ENCODE results near the gene TBC1D17.

Gene TBC1D17

GRCh38 chr19:49877020-49877878 is at the start of gene TBC1D17, which contains the start of gene AKT1S1:
TBC1D17 (plus strand) TSS chr19:49877702; CDS start chr19:49877724, 22 bp downstream.
AKT1S1 (minus strand) TSS chr19:49877355; CDS start chr19:49873295, 4,060 bp downstream.
- DNase-seq = peak; percentile 95 to 98

DNA sequence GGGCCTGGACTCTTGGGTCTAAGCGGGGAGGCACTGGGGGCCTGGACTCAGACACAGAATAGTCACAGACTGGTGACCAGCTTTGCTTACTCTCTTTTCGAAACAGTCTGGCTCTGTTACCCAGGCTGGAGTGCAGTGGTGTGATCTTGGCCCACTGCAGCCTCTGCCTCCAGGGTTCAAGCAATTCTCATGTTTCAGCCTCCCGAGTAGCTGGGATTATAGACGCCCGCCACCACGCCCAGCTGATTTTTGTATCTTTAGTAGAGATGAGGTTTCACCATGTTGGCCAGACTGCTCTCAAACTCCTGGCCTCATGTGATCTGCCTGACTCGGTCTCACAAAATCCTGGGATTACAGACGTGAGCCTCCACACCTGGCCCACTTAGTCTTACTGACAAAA is 48.3 kb upstream of the TBC1D17 start:
- no peak for DNase-seq

DNA sequence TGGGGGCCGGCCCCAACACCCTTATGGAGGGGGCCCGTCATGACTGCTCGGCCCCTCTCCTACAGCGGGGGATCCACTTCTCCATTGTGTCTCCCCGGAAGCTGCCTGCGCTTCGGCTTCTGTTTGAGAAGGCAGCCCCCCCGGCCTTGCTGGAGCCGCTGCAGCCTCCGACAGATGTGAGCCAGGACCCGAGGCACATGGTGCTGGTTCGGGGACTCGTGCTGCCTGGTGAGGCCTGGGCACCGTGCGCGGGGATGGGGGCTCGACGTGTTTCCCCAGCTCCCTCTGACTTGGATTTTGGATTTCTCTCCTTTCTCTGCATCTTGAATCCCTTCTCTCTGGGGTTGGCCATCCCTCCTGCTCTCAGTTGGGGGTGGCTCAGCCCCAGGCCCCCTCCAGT is 47.8 kb upstream of the TBC1D17 start:
- DNase-seq = no peak

GRCh38 chr19:49830766-49831165 is 46.7 kb upstream of the TBC1D17 start:
- no peak for DNase-seq

- no peak for DNase-seq
Observed at GRCh38 chr19:49831592-49831991, 45.9 kb upstream of the TBC1D17 start.

DNA sequence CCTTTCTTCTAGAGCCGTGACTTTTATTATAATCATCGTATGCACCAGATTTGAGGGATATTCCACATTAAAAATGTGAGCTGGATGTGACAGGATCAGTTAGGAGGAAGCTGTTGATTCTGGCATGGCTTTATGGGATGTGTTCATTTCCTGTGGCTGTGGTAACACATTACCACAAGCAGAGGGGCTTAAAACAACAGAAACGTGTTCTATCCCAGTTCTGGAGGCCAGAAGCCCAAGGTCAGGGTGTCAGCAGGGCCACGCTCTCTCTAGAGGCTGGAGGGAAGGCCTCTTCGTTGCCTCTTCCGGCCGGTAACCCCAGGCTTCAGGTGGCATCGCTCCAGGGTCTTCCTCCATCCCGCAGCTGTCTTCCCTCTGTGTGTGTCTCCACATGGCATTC is 44.9 kb upstream of the TBC1D17 start:
- no peak for DNase-seq

DNA sequence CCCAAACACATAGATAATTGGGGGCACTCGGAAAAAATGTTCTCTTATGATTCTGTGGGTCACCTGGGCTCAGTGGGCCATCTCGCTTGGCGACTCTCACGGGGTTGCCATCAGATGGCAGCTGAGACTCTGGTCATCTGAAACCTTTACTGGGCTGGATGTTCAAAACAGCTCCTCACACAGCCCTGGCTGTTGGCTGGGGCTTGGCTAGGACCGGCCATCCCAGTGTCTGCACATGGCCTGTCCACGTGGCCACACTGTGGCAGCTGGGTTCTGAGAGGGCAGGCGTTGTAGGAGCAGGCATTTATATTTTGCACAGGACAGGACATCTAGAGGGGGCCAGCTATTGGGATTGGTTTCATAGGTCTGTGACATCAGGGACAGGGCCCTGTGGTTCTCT is 43.9 kb upstream of the TBC1D17 start:
- no peak for DNase-seq

DNA sequence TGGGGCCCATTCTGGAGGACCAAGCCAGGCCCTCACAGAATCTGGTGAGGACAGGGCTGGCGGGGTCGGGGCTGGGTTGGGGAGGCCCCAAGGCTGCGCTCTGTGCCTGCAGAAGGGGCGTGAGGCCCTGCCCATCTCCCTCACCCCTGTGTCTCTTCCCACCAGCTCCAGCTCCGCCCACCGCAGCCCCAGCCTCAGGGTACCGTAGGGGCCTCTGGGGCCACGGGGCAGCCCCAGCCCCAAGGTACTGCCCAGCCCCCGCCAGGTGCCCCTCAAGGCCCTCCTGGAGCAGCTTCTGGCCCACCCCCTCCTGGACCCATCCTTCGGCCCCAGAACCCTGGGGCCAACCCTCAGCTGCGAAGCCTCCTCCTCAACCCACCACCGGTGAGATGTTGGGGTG is 41.9 kb upstream of the TBC1D17 start:
- DNase-seq = no peak

DNA sequence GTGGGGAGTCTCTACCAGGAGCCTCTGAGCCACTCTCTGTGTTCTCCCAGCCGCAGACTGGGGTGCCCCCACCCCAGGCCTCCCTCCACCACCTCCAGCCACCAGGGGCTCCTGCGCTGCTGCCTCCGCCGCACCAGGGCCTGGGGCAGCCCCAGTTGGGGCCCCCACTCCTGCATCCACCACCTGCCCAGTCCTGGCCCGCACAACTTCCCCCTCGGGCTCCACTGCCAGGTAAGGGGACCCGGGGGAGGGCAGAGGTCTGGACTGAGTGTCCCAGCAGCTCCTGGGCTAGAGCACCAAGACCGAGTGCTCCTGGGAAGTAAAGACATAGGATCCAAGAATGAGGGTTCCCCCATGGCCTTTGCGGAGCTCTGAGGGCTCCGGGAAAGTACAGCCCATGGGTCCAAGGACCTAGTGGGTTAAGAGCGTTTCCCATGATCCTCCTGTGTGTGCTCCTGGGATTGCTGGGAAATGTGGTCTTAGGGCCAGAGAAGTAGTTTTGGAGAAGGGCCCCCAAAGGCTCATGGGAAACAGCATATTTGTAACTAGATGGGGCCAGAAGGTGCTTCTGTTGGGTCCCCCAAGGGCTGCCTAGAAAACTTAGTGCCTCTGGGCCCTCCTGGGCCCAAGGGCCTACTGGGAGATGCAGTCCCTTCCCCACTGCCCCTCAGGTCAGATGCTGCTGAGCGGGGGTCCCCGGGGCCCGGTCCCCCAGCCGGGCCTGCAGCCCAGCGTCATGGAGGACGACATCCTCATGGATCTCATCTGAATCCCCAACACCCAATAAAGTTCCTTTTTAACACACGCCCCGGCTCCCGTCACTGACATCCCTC is 41.1 kb upstream of the TBC1D17 start:
- no peak for DNase-seq

DNA sequence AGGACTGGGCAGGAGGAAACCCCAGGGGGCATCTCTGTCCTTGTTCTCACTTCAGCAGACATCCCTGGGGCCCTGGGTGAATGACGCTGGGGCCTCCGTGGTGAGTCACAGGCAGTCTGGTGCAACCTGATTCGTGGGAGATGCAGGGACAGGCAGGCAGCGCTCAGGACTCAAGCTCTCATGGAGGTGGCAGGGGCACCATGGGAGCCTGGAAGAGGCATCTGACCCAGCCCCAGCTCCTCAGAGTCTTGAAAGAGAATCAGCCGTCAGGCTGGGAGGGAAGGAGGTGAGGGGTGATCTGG is 40.5 kb upstream of the TBC1D17 start:
- DNase-seq = no peak

GRCh38 chr19:49837425-49837824 is 40.1 kb upstream of the TBC1D17 start:
- no peak for DNase-seq

- no peak for DNase-seq
Observed at GRCh38 chr19:49838885-49839588, 38.5 kb upstream of the TBC1D17 start.

DNA sequence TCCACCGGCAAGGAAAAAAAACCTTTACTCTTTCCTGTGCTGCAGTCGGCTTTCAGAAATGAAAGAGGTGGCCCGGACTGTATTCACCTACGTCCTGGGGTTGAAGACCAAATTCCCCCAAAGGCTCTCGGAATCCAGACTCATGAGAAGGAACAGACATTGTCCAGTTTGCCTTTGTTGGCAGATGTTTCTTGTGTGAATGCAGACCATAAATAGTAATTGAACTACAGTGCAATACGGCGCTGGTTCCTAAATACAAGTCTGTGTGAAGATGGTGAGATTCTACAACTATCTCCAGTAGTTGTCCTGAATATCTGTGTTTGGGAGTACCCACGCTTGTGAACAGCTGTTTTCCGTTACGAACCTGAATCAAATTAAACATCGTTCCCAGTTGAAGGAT is 37.8 kb upstream of the TBC1D17 start:
- DNase-seq = no peak

- no peak for DNase-seq
Observed at GRCh38 chr19:49840321-49840720, 37.2 kb upstream of the TBC1D17 start.

DNA sequence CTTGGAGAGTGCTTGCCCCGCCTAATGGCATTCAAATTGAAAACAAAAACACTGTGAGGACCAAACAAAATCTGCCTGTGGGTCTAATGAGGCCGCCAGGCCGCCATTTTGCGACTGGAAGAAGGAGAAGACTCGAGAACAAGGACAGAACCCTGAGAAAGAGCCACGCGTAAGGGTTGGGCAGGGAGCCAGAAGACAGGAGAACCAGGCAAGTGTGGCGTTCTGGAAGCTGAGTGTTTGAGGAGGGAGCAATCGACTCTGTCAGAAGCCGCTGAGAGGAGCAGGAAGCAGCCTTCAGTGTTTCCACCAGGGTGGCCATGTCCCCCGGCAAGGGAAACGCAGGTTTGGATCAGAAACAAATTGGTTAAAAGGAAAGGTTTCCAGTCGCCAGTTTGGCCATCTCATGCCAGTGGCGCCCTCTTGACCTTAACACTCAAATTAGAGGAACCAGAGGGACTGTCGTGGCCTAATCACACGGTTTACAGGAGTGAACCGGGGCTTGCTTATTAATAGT is 36.7 kb upstream of the TBC1D17 start:
- DNase-seq = no peak

DNA sequence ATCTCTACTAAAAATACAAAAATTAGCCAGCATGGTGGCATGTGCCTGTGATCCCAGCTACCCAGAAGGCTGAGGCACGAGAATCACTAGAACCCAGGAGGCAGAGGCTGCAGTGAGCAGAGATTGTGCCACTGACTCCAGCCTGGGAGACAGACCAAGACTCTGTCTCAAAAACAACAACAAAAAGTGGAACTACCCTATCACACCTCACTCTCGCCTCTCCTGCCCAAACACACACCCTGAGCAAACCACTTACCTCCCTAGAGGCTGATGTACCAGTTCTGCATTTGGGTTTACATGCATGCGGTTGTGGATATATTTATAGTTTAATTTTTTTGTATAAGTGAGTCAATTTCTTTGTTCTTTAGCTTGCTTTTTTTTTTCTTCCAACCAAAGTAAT is 34.2 kb upstream of the TBC1D17 start:
- DNase-seq = no peak

DNA sequence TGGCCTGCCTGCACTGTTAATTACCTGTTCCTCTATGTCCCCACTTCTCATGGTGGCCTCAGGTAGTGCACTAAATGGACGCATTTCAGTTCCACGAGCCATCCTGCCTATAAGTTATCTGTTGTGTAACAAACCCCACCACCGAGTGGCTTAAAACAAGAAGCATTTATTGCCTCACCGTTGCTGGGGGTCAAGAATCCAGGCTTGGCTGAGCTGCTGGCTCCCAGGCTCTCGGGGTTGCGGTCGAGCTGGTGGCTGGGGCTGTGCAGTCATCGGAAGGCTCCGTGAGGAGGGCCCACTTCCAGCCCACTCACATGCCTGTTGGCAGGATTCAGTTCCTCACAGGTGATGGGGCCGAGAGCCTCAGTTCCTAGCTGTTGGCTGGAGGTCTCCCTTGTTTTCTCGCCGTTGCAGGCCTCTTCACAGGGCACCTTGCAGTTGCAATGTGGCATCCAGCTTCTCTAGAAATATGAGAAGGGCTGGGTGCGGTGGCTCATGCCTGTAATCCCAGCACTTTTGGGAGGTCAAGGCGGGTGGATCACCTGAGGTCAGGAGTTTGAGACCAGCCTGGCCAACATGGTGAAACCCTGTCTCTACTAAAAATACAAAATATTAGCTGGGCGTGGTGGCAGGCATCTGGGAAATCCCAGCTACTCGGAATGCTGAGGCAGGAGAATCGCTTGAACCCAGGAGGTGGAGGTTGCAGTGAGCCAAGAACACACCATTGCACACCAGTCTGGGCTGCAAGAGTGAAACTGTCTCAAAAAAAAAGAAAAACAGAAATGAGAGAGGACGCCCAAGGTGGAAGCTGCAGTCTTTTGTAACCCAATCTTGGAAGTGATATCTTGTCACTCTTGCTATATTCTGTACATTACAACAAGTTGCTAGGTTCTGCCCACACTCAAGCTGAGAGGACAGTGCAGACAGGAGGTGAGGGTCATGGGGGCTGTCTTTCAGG is 33.1 kb upstream of the TBC1D17 start:
- no peak for DNase-seq

- DNase-seq = no peak
Observed at GRCh38 chr19:49845414-49845813, 32.1 kb upstream of the TBC1D17 start.

DNA sequence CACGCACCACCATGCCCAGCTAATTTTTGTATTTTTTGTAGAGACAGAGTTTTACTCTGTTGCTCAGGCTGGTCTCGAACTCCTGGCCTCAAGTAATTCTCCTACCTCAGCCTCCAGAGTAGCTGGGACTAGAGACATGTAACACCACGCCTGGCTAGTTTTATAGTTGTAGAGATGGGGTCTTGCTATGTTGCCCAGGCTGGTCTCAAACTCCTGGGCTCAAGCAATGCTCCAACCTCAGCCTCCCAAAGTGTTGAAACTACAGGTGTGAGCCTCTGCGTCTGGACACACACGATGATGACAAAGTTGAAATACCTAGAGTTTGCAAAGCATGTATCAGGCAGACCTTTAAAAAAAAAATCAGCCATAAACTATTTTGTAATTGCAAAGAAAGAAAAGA is 31.1 kb upstream of the TBC1D17 start:
- DNase-seq = no peak

- no peak for DNase-seq
Observed at GRCh38 chr19:49847731-49848696, 29.5 kb upstream of the TBC1D17 start.

- DNase-seq = no peak
Observed at GRCh38 chr19:49848938-49849337, 28.6 kb upstream of the TBC1D17 start.
